NCI-H82 treated with DMSO at 0.1 percent for 48 hours (cell line): ENCODE measurements around the gene DUS1L.

ENCODE experiments used
- DNase-seq: peaks from one replicate; lab custom pipeline; 2025; ENCODE audit not compliant: unreplicated experiment; lab: John Stamatoyannopoulos, UW

The DUS1L gene

DNA sequence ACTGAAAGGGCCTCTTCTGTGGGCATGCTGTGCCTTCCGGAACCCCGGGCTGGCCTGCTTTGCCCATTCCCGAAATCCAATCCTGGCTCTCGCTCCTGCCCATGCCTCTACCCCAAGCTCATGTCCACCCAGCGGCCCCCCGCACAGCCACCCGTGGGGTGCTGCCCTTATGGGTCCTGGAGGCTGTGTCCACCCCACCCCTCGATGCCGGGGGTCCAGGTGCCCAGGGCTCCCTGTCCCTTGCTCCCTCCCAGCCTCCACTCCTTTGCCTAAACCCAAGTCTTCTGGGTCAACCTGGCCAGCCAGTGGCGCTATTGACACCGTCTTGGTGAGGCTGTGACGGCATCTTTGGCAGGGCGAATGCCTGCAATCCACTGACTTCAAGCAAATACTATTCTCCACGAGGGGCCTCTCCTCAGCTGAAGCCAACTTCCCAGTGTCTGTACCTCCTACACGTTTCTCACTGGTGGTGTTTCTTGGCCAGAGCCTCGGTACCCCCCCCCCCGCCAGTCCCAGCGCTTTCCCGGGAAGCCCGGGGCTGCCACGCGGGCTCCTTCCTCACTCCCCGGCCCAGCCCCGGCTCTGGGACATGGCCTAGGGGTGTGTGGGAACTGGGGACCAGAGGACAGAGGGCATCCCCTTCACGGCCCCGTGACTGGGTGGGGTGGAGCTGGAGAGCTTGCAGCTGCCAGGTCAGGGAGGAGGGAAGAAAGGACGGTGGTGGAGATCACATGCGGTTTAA, 12.2 kb upstream of the DUS1L start:
- DNase-seq = no peak

DNA sequence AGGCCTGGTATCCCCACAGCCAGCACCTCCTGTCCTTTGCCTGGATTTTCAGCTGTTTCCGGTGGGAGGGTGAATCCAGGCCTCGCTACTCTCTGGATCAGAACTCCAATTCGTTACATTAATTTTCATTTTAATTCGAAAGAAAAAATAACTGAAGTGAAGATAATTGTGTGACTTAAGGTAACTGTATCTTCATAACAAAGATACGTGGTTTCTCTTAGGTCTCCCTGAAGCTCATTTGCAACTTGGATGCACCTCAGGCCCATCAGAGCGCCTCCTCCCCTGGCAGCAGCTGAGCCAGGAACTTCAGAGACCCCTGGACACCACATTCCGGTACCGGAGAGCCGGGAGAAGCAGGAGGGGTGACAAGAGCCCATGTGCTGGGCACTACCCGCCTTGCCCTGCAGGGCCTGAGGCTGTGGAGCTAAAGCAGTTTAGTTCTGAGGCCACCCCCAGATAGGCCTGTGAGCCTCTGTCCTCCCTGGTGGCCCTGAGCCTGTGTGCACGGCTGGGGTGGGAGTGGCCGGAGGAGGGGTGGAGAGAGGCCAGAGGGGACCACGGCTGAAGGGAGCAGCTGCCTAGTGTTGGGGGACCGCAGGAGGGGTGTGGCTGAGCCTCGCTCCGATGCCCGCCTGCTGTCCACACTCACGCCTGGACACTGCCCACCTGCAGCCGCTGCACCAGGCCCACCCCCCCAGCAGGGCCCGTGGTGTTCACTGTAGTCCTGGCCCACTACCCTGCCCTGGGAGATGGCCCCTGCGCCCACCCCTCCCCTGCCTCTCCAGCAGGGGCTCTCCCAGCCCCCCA, 11.4 kb upstream of the DUS1L start:
- DNase-seq = no peak

DNA sequence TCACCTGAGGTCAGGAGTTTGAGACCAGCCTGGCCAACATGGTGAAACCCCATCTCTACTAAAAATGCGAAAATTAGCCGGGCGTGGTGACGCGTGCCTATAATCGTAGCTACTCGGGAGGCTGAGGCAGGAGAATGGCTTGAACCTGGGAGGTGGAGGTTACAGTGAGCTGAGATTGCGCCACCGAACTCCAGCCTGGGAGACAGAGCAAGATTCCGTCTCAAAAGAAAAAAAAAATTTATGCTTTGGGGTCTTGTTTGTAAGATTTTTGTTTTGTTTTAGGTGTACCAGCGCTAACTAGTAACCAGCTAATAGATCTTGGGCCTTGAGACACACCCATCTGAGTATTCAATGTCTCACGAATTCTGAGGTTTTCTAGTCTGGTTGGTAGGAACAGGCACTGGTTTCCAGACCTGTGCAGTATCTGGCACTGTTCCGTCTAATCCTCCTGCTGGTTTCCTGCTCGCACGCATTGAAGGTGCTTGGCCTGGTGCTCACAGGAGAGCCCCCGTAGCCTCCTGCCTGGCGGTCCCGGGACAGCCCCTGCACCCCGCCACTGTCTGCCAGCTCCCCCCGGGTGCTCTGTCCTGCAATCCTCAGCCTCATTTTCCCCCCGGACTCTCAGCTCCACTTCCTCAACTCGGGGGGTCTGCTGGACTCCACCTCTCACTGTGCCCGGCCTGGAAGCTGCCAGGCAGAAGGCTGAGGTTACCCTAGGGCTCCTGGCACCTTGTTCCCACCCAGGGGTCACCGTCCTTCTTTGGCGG, 10.6 kb upstream of the DUS1L start:
- no peak for DNase-seq

DNA sequence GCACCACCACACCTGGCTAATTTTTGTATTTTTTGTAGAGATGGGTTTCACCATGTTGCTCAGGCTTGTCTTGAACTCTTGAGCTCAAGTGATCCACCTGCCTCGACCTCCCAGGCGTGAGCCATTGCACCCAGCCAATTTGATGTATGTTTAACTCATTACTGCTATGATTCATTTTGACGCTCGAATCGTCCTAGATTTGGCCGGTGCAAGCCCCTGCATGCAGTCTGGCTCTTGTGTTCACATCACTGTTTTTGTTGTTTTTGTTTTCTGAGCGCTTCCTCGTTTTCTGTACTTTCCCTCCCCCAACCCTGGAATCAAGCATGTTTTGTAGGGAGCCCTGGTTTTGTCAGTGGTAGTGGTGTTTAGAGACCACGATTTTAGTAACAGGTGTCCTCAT, 7.8 kb upstream of the DUS1L start:
- no peak for DNase-seq

DNA sequence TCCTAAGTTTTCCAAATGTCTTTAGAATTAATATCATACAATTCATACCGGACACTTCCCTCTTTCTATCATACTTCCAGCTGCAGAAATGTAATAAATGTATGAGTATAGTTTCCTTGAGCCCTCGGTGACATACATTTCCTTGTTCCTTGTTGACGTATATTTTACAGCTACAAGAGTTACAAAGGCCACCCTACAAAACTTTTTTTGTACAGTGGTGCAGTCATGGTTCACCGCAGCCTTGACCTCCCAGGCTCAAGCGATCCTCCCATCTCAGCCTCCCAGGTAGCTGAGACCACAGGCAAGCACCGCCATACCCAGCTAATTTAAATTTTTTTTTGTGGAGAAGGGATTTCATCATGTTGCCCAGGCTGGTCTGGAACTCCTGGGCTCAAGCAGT, 7.2 kb upstream of the DUS1L start:
- DNase-seq = no peak

DNA sequence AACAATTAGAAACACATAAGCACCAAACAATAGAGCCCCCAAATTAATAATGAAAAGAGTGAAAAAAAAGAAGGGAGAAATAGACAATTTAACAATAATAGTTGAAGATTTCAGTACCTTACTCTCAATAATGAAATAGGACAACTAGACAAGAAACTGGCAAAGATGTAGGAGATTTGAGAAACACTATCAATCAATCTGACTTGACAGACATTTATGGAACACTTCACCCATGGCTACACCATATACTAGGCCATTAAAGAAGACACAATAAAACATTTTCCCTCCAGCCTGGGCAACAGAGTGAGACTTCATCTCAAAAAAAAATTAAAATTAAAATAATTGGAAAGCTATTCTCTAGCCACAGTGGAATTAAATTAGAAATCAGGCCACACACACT, 5.0 kb upstream of the DUS1L start:
- no peak for DNase-seq

DNA sequence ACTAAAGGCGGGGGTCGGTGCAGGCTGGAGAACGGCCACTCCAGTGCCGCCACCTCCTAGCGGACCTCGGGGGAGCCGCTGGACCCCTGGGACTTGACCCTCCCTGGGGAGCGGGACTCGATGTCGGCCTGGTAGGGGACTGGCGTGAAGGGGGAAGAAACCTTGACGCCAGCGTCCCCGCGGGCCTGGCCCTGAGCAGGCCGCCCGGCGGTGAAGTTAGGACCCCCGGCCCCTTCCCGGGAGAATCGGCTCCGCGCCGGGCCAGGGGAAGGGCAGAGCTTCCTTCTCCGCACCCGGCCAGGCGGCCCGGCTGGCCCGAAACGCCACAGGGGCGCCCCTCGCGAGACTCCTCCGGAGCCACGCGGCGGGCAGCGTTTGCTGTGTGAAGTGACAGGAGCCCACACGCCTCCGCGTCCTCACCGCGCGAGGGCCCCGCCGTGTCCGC, 389 bp downstream of the DUS1L start:
- no peak for DNase-seq

DNA sequence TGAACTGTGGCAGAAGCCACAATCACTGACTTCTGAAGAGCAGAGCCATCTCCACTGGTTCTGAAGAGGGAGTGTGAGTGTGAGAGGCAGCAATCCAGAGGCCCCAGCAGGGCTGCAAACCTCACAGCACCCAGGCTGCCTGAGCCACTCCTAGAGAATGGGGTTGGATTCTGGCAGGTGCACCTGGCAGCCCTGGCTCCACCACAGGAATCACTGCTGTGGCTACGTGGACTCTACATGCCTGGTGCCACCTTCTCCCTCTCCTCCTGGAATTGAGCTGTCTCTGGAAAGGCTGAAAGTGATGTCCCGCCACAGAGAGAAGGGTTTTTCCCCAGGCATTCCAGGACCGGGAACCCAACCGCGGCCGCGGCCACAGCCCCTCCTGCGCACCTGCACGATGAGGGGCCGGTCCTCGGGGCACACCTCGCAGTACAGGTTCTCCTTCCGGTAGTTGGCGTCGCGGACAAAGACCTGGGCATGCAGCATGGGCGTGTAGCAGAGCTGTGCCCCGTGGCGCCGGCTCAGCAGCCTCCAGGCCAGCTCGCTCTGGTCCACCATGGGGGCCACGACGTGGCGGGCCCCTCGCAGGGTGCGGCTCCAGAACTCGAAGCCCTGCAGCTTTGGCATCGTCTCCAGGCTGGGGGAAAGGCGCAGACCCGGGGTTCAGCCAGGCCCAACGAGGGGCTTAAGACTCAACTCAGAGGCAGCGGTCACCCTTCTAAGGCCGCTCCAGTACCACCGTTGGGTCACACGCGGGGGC, 991 bp downstream of the DUS1L start:
- no peak for DNase-seq

DNA sequence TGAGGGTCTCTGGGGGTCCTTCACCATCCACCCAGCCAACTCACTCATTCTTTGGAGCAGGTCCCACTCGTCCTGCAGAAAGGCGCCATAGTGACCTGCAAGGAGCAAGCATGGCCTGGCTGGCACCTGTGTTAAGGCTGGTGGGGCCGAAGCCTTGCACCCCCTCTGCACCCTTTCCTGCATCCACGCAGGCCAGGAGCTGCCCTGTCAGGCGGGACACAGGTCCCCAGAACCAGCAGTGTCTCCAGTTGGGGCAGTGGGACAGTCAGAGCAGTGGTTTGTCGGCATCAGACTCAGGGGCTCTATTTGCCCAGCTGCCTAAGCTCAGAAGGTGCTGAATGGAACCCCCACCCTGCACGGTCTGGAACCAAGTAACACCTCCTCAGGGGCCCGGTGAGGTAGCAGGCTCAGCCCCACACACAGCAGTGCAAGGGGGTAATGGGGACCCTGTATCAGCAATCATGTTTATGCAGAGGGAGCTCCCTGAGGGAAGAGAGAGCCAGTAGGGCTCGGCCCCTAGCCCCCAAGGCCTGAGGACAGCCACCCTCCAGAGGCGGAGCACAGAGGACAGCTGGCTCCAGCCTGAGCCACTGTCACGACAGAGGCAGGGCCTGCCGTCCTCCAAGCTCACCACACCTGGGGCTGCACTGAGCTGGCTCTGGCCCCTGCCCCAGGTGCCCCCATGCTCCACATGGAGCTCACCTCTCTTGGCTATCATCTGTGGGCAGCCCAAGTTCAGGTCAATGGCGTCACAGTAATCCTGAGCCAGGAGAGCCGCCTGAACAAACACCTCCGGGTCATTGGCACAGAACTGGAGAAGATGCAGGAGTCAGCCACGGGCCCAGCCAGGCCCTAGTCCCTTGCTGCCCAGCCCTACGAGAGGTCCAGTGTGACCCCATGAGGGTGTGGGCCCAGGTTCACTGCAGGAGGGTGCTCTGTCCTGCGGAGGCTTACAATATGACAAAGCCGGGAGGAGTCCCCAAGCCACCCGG, 1.9 kb downstream of the DUS1L start:
- no peak for DNase-seq

DNA sequence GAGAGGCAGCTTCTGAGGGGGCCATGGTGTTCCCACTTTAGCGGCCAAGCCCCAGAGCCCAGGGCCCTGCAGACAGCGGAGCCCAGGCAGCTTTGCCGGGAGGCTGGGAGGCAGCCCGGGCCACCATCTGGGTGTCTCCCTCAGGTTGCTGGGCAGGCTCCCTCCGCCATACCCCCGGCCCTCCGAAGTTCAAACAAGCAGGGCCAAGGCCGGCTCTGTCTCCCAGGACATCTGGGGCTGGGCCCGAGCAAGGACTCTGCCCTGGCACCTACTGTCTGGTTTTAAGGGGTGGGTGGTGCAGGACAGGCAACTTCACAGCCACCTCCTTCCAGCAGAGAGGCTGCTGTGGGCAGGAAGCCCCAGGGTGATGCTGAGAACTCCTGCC, 2.6 kb downstream of the DUS1L start:
- no peak for DNase-seq

DNA sequence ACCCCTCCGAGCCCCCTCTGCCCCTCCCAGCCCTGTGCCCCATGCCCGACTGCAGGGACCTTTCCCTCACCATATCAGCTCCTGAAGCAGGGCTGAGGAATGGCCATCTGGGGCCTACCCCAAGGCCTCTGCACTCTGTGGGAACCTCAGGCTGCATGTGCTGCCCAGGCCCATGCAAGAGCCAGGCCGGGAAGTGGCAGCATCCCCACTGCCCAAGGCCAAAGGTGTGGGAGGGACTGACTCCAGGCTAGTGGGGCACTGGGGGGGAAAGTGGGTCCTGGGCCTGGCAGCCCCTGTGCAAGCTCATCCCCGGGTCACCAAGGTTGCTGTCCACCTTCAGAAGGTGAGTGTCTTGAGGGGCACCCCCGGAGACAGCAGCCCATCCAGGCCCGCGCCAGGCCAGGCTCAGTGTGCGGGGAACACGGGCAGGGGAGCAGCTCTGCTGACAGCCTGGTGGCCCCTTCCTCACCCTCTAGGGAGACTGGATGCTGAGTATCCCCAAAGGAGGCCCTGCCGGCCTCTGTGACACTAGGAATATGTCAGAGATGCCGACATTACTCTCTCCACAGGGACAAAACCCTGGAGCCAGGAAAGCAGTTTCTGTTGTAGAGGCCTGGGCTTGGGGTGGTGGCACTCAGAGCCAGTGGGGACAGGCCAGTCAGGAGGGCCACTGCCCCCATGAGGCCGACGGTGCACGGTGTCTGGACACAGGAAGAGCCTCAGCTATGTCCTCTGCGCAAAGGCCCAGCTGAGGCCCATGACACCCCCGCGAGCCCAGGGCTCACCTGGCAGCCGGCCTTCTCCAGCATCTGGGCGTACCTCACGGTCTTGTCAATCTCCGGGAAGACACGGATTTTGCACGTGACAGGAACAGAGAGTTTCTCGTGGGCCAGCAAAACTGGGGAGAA, 3.3 kb downstream of the DUS1L start:
- DNase-seq = no peak

DNA sequence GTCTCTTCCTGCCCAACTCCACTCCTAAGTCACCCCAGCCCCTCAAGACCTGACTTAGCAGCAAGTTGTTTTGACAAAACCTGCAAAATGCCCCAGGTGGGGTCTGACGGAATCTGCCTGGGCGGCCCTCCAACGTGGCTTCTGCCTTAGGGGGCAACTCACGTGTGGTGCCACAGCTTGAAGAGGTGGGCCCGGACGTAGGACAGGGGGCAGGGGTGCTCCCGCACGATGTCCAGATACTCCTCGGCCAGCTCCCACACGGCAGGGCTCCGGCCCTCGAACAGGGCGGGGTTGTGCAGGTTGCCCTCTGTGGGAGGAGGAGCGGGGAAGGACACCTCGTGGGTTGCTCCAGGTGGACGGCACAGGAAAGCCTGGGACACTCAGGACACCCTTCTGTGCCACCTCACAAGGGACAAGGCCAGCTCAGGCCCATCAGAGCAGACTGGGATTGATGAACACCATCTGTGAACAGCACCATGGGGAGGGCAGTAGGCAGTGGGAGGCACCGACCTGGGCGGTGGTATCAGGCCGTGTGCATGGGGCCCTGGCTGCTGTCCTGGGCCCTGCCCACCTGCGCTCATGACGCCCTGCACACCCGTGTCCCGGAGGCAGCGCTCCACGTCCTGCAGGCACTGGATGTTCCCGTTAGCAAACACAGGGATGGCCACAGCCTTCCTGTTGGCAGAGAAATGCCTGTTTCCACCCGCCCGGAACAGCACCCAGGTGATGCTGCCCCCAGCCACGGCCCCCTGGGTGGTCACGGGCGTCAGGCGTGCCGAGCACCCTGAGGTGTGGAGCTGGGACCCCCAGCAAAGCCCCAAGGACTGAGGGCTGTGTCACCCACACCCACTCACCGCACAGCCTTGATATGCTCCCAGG, 4.3 kb downstream of the DUS1L start:
- no peak for DNase-seq

DNA sequence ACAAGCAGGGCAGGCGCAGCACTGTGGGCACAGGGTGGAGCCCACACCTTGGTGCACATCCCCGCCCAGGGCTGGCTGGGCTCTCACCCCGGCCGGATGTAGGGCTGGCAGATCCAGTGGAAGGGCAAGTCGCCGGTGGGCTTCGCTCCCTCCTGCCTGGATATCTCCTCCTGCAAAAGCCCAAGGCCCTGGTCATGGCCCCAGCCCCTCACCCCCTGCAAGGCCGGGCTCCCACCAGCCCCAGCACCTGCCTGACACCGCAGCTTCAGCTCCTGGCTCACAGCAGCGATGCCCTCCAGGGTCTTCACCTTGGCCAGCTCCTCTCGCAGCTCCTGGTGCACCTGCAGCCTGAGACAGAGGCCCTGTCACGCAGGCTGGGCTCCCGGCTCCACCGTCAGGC, 5.0 kb downstream of the DUS1L start:
- no peak for DNase-seq

DNA sequence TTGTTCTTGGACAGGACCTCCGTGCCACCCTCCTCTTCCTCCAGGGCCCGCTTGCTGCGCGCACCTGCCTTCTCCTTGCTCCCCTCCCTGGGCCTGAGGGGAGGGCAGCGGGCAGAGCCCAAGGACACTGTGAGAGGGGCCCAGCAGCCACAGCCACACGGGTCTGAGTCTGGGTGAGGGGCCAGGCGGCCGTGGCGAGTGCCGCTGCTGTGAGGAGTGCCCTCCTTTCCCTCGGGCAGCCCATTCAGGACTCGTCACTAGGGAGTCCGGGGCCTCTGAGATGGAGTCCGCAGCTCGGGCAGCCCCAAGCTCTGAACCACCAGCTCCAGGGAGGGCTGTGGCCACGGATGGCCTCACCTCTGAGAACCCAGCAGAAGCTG, 5.6 kb downstream of the DUS1L start:
- DNase-seq = no peak

DNA sequence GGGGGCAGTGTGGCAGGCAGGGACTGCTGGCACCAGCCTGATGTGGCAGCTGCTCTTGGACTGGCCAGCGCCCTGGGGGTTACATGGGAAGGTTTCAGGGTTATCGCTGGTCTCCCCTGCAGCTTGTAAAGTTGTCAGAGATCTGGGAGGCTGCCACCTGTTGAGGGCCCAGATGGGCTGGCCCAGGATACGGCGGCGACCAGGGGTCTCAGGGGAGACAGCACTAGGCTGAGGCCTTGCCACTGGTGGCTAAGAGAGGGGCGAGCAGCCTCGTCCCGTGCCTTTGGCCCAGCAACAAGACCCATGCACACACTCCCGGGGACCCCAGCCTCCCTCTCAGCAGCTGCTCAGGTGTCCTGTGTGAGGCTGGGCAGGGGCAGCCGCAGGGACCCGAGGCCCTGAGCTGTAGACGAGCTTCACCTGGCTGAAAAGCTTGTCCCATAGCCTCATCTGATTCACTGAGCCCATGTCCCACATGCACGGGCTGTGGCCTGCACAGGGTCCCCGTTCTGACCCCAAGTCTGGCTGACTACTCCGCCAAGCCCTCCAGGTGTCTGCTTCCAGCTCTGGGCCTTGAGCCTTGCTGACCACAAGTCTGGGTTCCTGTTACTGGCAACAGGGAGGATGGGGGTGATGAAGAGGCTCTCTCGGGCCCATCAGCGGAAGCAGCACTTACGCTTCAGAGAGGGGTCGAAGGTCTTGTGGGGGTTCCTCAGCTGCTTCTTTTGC, 6.2 kb downstream of the DUS1L start:
- no peak for DNase-seq

DNA sequence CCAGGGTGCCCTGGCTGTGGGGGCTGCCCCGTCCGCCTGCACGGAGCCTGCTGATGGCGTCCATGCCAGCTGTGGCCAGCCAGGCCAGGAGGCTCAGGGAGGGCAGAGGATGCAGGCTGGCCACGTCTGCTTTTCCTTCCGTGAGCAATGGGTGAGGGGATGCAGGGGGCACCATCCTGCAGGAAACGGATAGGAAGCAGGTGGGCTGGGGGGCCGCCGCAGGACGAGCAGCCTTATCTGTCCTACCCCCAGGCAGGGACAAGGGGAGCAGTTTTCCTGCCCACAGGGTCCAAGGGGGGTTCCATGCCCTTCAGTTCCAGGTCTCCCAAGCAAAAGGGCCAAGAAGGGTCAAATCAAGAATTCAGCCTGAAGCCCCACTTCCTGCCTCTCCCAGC, 6.8 kb downstream of the DUS1L start:
- no peak for DNase-seq

DNA sequence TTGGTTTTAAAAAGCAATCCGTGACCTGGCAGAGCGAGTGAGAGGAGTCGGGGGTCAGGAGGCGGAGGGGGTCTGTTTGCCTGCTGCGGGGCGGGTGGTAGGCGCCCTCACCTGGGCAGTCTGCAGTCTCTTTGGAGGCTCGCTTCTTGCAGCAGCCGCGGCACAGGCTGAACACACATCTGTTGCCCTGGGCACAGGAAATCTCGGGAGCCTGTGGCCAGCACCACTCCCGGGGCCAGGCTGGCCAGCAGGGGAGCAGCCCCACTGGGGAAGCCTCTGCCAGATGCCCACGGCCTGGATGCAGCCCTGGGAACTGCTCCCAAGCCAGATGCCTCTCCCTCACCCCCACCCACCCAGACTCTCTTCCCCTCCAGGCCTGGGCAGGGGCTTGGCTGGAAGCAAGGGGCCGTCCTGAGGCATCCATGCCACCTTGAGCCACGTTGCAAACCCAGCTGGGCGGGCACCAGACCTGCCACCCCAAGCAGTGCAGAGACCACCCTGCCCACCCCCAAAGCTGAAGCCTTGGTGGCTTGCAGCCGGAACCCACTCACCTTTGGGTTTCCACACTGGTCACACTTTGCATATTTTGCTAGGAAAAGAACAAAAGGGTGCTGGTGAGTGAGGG, 7.3 kb downstream of the DUS1L start:
- DNase-seq = no peak
